Right hindlimb (tissue), 1 donor: Measurements from ENCODE around the gene PSMB9.
A peak's percentile ranks its signal among the peaks of the same experiment; 100 is the strongest.
"Not testable (repeated sequence)": the region's sequence is repeated elsewhere in the genome, so short reads cannot be mapped to it uniquely, and the experiment has no call there.

Experiments used
- DNase-seq: peaks from one replicate; pipeline ENCODE4 v3.0.0-alpha.2; 2018

PSMB9 gene

DNA sequence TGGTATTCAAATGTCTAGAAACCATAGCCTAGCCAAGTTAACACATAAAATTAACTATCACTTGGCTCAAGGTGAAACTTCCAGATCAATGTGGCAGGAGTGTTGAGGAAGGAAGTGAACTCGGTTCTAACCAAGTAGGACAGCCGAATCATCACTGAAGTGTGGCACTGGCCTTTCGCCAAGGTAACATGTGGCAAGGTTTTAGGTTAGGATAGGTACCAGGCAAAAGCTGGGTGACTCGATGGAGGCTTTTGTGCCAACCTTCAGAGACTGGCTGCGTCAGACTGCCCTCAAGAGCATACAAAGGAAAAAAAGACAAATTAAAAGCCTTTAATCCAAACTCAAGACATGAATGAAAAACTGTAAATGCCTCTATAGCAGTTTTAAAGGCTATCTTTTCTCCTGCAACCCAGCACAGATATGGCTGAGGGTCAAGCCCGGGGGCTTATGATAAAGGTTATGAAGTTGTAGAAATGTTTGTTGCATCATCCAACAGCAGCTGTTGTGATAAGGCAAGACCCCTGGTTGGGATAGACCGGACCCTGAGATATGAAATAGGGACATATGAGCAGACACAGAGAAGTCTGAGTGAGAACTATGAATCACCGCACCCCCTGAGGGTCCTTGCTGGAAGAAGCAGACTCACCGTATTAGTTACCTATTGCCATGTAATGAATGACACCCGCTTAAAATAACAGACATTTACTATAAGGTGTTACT lies 11.9 kb downstream of the PSMB9 start:
- DNase-seq = no peak

DNA sequence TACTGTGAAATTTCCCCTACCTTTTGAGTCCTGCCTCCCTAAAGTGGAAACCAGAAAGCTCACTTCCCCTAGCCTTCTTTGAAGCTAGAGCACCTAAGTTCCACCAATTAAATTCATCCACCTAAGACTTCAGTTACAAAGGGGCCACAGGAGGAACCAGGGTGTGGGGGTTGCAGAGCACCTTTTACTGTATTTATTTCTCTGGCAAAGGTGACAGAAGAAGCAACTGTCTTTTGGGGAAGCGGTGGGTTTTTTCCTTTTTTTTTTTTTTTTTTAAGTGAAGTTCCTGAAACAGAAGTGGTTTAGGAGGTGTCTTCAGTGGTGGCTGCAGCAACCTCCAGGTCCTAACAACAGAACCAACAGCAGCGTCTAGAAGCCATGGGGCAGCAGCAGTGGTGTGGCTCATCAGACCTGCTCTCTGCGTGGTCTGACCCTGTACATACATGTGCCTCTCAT lies 13.1 kb downstream of the PSMB9 start:
- no peak for DNase-seq

- DNase-seq = no peak
Measured at GRCh38 chr6:32867554-32868256, 13.7 kb downstream of the PSMB9 start.

GRCh38 chr6:32868257-32868788 lies 14.3 kb downstream of the PSMB9 start:
- DNase-seq = peak; percentile 80

DNA sequence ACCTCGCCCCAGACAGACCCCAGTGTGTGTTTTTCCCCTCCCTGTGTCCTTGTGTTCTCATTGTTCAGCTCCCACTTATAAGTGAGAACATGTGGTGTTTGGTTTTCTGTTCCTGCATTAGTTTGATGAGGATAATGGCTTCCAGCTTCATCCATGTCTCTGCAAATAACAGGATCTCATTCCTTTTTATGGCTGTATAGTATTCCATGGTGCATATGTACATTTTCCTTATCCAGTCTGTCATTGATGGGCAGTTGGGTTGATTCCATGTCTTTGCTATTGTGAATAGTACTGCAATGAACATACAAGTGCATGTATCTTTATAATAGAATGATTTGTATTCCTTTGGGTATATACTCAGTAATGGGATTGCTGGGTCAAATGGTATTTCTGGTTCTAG lies 20.0 kb downstream of the PSMB9 start:
- not testable (repeated sequence) for DNase-seq

DNA sequence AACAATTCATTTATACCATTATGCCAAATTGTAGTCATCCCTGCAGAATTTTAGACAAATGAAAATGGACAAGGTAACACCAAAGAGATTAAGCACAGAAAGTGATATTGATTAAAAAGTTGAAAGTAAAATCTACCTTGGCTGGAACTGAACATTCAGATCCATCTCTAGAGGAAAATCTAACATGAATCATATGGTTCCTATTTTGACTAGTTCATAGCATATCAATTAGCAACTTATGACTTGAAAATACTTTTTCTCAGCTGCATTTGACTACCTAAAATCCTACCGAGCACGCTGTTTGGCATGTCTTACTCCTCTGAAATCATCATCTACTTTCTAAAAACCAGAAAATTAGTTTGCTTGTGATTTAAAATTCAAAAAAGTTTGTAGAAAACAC lies 22.6 kb downstream of the PSMB9 start:
- DNase-seq = no peak

- DNase-seq = no peak
Measured at GRCh38 chr6:32879691-32880090, 25.7 kb downstream of the PSMB9 start.

- DNase-seq = not testable (repeated sequence)
Measured at GRCh38 chr6:32880962-32881361, 27.0 kb downstream of the PSMB9 start.

GRCh38 chr6:32882879-32883250 lies 28.9 kb downstream of the PSMB9 start:
- no peak for DNase-seq

GRCh38 chr6:32883789-32884188 lies 29.8 kb downstream of the PSMB9 start:
- DNase-seq = no peak

- DNase-seq = no peak
Measured at GRCh38 chr6:32885698-32886286, 31.8 kb downstream of the PSMB9 start.

- DNase-seq = no peak
Measured at GRCh38 chr6:32886681-32887383, 32.8 kb downstream of the PSMB9 start.

DNA sequence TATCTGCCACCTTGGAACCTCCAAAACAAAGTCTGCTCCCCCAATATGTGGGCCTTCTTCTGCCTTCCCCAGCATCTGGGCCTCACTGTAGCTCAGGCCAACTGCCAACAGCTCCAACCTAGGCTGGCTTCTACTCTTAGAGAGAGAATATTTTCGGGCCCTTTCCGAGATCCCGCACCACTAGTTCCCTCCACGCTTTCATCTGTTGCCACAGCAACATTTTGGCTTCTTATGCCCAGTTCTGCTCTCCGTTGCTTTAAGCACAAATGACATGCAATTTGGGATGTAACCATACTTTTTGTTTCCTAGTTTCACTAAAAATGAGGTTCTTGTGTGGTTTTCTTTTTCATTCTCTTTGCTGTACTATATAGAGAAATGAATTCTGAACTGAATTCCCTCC lies 33.6 kb downstream of the PSMB9 start:
- DNase-seq = no peak

DNA sequence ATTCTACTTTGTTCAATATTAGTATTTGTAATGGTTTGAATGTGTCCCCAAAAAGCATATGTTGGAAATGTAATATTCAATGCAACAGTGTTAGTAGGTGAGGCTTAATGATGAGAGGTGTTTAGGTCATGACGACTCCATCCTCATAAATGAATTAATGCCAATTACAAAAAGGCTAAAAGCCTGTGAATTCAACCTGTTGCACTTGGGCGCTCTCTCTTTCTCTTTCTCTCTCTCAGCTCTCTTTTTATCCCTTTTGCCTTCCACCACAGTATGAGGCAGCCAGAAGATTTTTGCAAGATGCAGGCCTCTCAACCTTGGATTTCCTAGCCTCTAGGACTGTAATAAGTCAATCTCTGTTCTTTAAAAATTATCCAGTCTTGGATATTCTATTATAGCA lies 34.6 kb downstream of the PSMB9 start:
- no peak for DNase-seq

DNA sequence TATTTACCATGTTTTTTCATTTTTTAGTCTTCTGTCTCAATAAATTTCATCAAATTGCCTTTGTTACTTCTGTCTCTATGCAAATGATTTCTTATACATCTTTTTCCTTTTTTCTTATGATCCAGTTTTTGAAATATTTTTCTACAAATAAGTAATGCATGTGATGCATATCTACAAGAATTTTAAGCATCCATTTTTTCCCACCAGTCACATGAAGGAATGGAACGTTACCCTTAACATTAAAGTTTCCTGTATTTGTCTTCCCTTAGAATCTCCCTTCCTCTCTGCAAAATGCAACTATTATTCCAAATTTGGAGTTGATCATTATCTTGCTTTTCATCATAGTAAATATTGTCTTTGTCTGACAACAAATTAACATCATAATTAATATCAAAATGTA lies 35.5 kb downstream of the PSMB9 start:
- DNase-seq = no peak

DNA sequence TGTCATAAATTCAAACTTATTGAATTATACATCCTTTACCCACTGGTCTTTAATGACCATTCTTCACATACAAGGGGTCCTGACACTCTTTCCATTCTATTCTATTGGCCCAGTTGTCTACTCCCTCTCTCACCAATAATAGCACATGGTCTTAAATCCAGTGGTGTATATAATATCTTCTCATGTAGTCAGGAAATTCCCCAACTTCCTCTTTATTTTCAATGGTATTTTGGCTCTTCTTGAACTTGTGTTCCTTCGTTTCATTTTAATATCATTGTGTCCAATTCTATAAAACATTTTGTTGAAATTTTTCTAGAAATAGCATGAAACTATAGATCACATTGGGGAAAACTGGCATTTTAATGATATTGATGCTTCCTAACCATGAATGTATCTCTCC lies 36.8 kb downstream of the PSMB9 start:
- no peak for DNase-seq

DNA sequence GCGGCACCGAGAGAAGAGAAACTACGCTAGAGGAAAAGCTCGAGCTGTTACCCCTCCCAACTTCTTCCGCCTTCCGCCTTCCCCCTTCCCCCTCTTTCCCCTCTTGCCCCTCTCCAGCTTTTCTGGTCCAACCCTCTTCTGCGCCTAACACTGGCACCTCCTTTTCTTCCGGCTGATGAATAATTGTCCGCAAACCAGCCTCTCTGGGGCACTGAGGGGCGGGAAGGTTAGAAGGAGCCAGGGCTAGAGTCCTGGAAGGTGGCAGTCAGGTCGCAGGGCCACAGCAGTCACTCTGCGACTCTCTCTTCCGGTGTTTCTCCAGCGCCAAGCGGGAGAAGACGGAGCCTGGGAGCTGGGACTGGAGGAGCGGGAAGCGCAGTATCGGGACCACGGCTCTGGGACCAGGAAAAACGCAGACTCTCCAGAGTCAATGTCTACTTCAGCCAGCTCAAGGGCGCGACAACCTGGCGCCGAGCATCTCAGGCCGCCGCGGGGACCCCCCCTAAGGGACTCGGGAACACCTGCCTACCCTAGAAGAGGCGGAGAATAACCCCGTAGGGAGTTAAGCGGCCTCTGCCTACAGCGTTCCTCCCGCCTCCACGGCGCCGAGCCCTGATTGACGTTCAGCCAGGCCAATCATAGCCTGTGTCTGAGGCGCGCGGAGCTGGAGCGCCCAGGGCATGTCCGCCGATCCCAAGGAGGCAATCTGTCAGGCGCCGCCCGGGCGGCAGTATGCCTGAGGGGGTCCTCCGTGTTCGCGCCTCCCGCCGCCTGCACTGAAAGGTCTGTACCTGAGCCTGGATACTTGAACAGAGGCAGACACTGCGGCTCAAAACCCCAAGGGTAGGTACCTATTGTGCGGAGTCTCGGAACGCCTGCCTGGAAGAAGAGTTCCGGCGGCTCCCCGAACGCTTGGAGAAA lies 40.4 kb downstream of the PSMB9 start:
- peak; percentile 96 for DNase-seq

- DNase-seq = no peak
Measured at GRCh38 chr6:32895006-32895345, 41.0 kb downstream of the PSMB9 start.

DNA sequence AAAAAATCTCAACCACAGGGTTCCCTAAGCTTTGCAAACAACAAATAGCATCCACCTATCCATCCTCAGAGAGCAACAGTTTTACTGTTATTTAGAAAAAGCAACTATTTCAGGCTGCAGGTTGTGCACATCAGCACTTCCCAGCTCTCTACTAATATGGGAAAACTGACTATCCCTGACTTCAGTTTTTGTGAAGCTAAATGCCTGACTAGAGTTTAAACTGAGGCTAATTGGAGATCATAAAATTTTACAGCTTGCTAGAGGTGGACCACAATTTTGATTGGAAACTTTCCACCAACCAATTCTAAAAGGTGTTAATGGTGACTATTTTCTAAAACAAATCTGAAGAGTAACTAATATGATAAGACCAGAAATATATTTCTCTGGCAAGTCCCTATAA lies 50.0 kb downstream of the PSMB9 start:
- no peak for DNase-seq

- DNase-seq = no peak
Measured at GRCh38 chr6:32905078-32905477, 51.1 kb downstream of the PSMB9 start.

GRCh38 chr6:32906539-32906938 lies 52.5 kb downstream of the PSMB9 start:
- no peak for DNase-seq

GRCh38 chr6:32908897-32909296 lies 54.9 kb downstream of the PSMB9 start:
- DNase-seq = no peak
